HG03066 (cell line): ENCODE data around the gene AOAH.

Source experiments
- ATAC-seq: cut with Tn5 transposase; IDR thresholded peaks from one replicate; pipeline ENCODE4 v1.9.1; 2021; ENCODE audit warnings: low read depth; ENCODE audit not compliant: unreplicated experiment

AOAH gene, protein sequence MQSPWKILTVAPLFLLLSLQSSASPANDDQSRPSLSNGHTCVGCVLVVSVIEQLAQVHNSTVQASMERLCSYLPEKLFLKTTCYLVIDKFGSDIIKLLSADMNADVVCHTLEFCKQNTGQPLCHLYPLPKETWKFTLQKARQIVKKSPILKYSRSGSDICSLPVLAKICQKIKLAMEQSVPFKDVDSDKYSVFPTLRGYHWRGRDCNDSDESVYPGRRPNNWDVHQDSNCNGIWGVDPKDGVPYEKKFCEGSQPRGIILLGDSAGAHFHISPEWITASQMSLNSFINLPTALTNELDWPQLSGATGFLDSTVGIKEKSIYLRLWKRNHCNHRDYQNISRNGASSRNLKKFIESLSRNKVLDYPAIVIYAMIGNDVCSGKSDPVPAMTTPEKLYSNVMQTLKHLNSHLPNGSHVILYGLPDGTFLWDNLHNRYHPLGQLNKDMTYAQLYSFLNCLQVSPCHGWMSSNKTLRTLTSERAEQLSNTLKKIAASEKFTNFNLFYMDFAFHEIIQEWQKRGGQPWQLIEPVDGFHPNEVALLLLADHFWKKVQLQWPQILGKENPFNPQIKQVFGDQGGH

DNA sequence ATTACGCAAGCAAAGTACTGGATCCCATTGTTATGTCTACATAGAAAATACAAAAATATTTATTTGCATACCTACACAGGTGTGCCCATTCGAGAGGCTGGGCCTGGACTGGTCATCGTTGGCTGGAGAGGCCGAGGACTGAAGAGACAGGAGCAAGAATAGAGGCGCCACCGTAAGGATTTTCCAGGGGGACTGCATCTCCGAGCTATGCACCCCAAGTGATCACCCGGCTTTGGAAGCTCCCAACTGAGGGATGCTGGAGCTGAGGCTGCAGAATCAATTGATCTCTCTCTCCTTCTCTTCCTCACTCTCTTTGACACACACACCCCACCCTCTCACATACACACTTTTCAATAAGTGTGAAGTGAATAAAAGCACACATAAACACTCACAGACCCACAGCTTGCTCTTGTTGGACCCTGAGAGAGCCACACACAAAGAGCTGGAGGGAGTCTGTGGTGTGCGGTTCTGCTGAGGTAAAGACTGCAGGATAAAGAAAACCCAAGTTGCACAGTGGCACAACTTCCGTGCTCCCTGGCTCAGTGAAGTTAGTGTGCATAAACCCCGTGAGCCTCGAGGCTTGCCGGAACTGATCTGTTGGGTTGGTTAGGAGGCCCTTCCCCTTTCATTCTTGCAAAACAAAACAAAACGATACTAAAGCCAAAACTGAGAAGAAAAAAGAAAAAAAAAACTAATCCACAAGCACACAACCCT, at the start of gene AOAH:
AOAH (minus strand) TSS at position 544 of the 714 bp plus-strand sequence; CDS start at position 198, 346 bp downstream.
- ATAC-seq = peak; percentile 96

DNA sequence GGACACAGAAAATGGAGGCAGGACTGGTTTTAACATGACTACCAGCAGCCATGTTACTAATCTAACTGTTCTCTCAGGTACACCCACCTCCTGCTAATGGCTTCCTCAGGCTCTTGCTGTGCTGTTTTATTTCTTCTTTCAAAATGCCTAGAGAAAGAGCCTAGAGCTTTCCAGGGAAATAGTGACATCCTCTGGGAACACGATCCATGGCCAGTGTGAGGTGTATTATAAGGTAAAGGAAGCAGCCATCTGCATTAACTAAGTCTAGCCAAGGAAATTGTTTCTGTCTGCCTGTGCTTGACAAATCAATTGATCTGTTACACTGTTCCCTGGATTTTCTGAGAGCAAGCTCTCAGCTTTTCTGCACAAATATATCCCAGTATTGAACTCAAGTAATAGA, 42.2 kb upstream of the AOAH start:
- ATAC-seq = no peak

DNA sequence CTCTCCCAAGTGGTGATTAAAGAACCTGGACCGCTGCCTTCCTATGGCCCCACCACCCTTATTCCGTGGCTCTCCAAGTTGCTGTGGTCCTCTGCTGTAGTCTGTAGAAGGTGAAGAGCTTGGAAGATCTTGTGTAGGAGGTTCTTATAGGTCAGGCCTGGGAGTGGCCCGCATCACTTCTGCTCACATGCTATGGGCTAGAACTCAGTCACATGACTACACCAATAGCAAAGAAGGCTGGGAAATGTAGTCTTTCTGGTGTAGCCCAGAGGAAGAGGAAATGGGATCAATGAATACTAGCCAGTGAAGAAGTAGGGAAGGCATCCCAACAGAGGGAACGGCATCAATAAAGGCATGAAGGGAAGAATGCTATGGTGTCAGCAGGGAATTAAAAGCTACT, 41.3 kb upstream of the AOAH start:
- ATAC-seq = no peak

DNA sequence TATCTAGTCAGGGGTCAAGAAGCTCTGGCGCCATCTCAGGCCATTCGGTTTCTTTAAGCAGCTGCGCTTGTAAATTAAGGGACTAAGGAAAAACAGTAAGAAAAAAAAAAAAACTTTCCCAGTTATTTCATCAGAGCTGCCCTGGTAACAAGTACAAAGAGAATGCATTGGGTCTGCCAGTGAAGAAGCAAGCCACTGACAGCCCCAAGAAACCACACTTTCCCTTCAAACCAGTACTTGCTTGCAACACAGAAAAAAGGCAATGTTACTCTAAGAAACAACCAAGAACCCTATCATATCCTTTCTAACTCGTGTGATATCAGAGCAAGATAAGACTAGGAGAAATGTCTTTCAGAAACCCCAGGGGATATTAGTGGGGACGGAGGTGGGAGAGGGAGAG, 40.6 kb upstream of the AOAH start:
- ATAC-seq = no peak

DNA sequence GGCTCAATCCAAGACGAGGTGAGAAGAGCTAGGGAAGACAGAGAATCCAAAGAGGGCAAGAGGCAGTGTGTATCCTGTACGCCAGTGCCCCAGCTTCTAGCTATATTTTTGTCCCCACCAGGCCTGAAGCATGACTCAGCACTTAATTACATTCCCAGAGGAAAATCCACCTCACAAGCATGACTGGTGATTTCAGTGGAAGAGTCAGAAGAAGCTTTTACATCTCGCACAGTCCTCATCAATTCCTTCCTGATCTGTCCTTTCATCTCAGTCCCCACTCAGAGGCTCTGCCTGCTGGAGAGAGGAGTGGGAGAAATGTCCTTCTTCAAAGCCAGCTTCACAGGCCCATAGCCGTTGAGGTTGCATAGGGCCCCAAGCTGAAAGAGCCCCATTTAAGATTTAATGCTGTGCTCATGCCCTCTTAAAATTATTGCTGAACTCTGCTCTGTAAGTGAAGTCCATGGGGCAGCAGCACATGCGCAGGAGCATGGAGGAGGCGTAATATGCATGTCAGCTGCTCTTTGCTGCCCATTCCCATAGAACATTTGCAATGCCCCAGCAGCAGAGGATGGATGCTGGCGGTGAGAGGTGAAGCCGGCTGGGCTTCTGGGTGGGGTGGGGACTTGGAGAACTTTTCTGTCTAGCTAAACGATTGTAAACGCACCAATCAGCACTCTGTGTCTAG, 39.0 kb upstream of the AOAH start:
- ATAC-seq = no peak

DNA sequence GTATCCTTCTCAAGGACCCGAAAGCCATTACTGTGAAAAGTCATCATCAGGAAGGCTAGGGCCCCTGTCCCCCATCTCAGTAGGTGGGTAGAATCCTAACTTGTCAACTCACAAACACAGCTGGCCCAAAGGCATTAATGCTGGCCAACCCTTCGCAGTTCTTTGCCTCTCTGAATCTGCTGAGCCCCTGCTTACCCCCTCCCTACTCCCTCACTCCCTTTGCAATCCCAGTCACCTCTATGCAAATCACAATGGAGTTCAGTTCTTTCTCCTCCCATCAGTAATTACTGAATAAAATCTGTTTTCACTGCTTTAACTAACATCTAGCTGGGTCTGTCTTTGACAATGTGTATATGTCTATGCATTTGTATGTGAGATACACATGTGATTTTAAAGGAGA, 38.1 kb upstream of the AOAH start:
- no peak for ATAC-seq

DNA sequence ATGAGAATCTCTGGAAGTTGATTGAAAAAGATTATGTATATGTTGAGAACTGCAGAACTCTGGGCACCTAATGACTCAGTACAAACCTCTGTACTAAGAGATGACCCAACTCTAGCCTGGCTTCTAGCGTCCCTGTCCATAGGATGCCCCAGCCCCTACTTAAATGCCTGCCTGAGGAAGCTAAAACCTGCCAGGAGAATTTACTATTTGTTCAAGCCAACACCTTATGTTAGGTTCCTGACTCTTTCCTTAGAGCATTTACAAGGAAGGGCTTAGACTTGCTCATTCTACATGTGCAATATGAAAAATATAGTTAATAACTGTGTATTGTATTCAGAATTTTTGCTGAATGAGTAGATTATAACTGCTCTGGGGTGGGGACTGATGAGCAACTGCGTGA, 37.5 kb upstream of the AOAH start:
- ATAC-seq = no peak

DNA sequence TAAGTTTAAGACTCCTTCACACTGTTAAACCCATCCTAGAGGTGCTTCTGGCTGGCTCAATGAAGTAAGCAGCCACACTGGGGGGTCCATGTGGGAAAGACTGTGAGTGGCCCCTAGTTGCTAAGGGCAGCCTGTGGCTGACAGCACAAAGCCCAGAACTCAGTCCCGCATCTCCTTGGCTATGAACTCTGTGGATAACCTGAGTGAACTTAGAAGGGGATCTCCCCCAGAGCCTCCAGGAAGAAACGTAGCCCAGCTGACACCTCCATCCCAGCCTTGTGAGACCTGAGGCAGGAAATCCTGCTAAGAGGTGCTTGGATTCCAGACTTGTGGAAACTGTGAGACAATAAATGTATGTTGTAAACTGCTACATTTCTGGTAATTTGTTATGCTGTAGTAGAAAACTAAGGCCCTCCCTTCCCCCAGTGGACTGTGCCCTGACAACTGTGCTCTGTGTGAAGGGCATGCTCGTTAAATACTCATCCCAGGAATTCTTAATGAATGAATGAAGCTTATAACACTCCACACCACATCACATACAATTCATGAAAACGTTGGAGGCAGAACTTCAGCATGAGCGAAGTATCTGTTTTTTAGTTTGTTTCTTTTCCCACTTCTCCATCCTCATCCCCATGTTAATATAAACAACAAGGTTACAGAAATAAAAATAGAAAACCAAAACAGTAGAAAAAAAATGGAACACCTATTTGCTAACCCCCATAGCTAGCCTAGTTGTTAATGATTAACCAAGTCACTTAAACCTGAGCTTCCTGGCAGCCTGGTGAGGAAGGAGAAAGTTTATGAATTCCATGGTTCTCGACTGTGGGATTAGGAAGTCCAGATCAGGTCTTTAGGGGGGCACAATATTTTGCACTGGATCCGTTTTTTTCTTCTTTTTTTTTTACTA, 36.8 kb upstream of the AOAH start:
- no peak for ATAC-seq

DNA sequence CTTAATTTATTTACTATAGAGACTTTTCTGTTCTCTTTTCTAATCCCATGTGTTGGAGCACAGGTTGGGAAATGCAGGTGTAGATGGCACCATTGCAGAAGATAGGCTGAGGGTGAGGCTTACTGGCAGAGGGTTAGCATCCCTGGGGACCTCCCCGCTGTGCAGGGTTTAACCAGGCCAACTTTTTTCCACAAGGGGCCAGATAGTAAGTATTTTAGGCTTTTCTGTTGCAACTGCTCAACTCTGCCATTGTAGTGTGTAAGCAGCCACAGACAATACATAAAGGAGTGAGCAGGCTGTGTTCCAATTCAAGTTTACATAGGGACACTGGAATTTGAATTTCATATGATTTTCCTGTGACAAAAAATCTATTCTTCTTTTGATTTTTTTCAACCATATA, 34.6 kb upstream of the AOAH start:
- ATAC-seq = no peak

DNA sequence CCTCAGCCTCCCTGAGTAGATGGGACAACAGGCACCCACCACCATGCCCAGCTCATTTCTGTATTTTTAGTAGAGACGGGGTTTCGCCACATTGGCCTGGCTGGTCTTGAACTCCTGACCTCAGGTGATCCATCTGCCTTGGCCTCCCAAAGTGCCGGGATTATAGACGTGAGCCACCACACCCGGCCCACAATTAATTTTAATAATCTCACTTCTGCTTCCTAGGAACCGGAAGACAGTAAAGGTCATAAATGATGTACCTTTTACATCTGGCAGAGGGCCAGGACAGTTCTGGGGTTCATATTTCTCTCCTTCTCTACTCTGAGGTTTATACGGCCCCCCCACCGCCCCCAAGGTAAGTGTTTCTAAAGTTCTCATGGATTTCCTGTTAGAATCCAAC, 31.2 kb upstream of the AOAH start:
- no peak for ATAC-seq

DNA sequence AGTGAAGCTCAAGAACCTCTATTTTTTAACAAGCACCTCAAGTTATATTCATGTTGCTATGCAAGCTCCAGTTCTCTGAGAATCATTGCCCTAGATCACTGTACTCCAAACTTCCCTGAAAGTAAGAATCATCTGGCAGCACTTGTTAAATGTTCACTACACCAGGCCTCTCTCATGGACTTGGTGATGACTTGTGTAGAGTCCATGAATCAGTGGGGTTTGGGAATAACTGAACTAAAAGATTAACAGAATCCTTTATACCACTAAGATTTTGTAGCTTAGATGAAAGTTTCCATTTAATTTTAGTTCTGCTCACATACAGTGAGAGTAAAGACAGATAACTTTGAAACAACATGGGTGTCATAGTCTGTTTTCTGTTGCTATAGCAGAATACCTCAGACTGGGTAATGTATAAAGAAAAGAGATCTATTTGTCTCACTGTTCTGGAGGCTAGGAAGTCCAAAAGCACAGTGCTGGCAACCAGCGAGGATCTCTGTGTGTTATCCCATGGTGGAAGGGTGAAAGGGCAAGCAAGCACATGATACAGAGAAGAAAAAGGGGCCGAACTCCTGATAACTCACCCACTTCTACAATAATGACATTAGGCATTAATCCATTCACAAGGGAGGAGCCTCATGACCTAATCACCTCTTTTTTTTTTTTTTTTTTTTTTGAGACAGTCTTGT, 27.9 kb upstream of the AOAH start:
- ATAC-seq = no peak

DNA sequence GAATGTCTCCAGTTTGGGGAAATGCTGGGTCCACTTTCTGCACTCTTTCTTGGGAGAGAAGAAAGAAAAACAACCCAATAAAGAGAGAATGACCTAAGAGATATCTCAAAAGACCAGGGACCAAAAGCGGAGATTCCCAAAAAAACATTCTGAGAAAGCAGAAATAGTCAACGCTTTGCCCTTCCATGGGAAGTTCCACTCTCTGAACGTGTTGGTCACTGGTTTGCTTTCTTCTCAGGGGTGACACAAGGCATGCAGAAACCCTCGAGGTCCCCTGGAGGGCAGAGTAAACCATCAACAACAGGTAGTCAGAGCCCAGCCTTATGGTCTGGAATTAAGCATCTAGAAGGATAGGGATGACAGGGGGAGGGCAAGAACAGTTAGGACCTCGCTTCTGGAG, 26.2 kb upstream of the AOAH start:
- ATAC-seq = no peak

DNA sequence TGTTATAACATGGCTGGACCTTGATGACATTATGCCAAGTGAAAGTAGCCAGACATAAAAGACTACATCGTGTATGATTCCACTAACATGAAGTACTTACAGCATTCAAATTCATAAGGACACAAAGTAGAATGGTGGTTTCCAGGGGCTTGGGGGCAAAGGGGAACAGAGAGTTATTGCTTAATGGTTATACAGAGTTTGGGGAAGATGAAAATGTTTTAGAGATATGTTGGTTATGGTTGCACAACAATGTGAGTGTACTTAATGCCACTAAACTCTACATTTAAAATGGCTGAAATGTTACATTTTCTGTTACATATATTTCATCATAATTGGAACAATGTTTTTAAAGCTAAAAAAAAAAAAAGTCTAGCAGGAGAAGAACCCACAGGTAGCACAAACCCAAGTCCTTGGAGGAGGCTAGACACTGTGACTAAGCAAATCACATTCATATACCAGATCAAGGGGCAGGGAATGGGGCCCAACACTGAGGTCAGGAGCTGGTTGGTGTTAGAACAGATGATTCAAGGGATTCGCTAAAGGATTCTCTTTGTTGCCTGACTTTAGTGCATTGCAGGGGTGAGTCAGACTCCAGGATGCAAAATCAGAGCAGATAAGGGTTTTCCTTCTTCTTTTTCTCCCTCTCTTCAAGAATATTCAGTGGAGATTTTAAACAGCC, 25.1 kb upstream of the AOAH start:
- no peak for ATAC-seq

DNA sequence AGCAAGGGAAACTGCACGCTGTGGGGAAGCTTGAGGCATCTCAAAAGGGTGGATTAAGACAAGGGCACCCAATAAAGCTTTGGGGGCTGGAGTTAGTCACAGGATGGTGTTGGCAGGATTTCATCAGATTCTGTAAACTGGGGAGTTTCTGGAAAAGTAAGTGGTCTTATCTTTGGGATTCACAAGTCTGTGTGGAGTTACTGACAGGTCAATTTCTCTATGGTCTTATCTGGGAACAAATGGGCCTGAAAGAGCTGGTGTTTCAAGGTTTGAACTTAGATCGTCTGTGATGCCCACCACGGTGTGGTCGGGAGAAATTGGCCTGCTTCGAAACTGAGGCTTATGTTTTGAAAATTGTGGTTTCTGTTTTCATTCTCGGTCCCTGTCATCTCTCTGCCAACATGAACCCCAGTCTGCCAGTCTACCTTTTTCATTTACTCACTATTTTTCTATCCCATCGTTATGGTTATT, 23.8 kb upstream of the AOAH start:
- no peak for ATAC-seq

DNA sequence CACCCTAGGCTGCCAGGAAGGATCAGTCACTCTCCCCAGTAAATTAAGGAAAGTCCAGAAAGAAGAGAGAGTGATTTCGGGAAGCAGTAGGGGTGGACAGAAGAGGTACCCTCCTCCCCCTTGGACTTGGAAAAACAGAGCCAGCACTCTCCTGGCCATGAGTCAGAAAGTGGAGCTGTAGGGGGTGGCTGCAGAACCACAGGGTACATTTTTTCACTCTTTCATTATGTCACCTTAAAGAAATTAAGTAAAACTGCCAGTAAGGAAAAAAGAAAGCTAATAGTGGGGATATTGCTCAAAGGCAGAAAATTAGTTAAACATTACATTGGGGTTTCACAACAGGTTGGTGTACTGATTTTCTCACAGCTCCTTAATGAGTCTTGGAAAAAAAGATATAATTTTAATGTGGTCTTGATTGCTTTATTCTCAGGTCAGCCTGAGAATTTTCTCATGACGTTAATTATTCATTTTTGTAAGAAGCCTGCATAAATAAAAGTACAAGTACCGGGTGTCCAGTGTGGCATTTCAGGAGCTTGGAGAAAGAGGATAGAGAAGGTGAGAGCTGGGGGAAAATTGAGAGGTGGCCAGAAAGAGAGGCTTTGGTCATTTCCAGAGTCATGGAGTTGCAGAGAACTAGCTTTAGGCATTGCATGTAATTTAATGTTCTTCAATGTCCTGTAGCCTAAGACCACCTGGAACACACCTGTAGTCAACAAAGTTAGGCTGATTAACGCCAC, 23.2 kb upstream of the AOAH start:
- ATAC-seq = no peak

DNA sequence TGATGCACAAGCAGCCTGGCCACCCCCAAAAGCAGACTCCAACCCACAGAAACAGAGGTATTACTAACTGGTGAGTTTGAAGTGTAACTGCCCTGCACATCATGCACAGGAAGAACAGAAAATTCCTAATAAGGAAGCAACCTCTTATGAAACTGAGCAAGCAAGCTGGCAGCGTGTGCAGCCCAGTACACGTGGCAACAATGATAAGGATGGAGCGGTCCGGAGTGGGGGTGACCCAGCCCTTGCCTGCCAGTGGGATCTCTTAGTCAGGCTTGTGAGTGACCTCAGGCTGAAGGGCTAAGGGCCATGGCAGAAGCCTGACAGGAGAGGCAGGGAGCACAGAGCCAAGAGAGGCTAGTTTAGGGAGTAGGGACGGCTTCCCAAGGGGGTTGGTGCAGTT, 22.1 kb upstream of the AOAH start:
- ATAC-seq = no peak

DNA sequence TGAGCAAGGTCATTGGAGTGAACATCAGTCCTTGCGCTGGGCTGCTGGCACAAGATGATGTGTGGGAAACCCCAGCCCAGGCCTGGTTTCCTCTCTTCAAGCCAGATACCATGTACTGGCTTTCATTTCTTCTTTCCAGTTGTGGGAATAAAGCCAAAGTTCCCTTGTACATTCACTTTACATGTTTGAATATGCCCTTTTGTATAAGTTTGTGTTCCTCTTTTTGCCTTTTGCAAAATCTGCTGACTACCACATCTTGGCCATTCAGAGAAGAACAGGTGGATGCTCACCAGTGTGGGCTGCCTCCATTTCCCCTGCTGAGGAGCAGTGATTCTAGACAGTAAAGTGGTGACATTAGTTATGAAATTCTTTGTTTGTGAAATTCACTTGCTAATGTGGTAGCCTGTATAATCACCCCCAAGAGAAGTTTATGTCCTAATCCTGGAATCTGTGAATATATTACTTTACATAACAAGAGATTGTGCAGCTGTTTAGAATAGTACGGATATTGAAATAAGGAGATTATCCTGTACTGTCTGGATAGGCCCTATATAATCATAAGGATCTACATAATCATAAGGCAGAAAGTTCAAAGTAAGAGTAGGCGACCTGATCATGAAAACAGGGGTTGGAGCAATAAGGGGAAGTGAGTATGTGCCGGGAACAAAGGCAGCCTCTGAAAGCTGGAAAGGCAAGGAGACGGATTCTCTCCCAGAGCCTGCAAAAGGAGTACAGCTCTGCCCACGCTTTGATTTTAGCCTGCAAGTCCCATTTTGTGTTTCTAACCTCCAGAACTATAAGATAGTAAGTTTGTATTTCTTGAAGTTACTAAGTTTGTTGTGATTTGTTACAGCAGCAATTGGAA, 18.8 kb upstream of the AOAH start:
- no peak for ATAC-seq
